Cardiac septum (tissue), 1 donor: ENCODE results near the gene CCL13. TPM values are rescaled to one million over a fixed set of nuclear protein-coding genes. Genes with fewer than 3 reads are reported as not detected.

Source experiments
- total RNA-seq: library from RNA; stranded (reverse); fragmentation: NEBNext Ultra II Directional; extraction: Animal tissue kit (Norgen Biotek cat#: 25700); gene quantifications from one replicate; pipeline ENCODE4 v1.2.1, GENCODE V29; 2021
- donor health status: DM: no; HTN: no; CAD: no.

The CCL13 gene
- total RNA-seq, 1 donor from 2014 or later = 0.97 TPM

Other genes with a start within 250 kb of the CCL13 start
- 42.3 TPM for gene CCL2, start 101.2 kb upstream of the CCL13 start, total RNA-seq
- not detected for gene CCL7, start 86.3 kb upstream of the CCL13 start, total RNA-seq
- gene CCL11, start 70.7 kb upstream of the CCL13 start, total RNA-seq = 3.2 TPM
- gene CCL8, start 37.0 kb upstream of the CCL13 start, total RNA-seq = 1.9 TPM
- gene CCL1, start 6.8 kb downstream of the CCL13 start, total RNA-seq = not detected
- 0.43 TPM for gene TMEM132E, start 223.1 kb downstream of the CCL13 start, total RNA-seq